Tibial nerve (tissue), 4 donors: ENCODE measurements around the gene TFEB.

Experiments used
- CTCF ChIP-seq, 5 experiments: fragments of 200-600 bp in 3 of 5; fragments of 450-650 bp in 2 of 5; sonication (generic) in 3 of 5; IDR thresholded peaks; one replicate each; pipeline ENCODE4 v1.5.1; 2016 to 2019; ENCODE audit warnings: antibody characterized with exemption in 5 of 5, mild to moderate bottlenecking in 3 of 5, moderate library complexity in 2 of 5
- EP300 ChIP-seq, 2 donors: sonication (generic); formaldehyde crosslinking; IDR thresholded peaks; one replicate each; pipeline ENCODE4 v1.6.1; 2017; ENCODE audit warnings: antibody characterized with exemption in 2 of 2, mild to moderate bottlenecking in 1 of 2
- POLR2A ChIP-seq, 2 donors: fragments of 450-650 bp; IDR thresholded peaks; one replicate each; pipeline ENCODE4 v1.6.1; 2017; ENCODE audit warnings: antibody characterized with exemption in 2 of 2, mild to moderate bottlenecking in 2 of 2, moderate library complexity in 2 of 2

- TF ChIP-seq CTCF (IDR thresholded peaks at IDR 0.05) (no peak), POLR2A (IDR thresholded peaks at IDR 0.05) (no peak), EP300 (IDR thresholded peaks at IDR 0.05) (no peak)
These were observed 71.1 kb downstream of the TFEB start for GRCh38 chr6:41664271-41664670.
